WTC11 (cell line): ENCODE data around the gene FCN1. TPM values are rescaled to one million over a fixed set of nuclear protein-coding genes. Genes with fewer than 3 reads are reported as not detected.

ENCODE experiments used
- ATAC-seq: fragments of 200-7000 bp; cut with Tn5 transposase; 2 replicates; pipeline ENCODE4 v1.10.0; 2021; ENCODE audit warnings: mild to moderate bottlenecking, moderate library complexity
- CTCF ChIA-PET: fragments of 300-600 bp; sonication (Branson Sonifier 250); formaldehyde crosslinking; loops from one replicate; lab custom pipeline; 2021; ENCODE audit warnings: antibody characterized with exemption; lab: Charles Lee
- POLR2A ChIA-PET: fragments of 350-600 bp; sonication (Branson Sonifier 250); formaldehyde crosslinking; loops from one replicate; lab custom pipeline; 2021; ENCODE audit warnings: antibody characterized with exemption; lab: Charles Lee
- DNase-seq: peaks from one replicate; pipeline ENCODE4 v3.0.0; 2021; ENCODE audit warnings: low spot score
- H3K27ac Mint-ChIP-seq: 2 replicates; pipeline ENCODE4 v1.8.0; 2021; ENCODE audit warnings: mixed read lengths
- H3K27me3 Mint-ChIP-seq: 2 replicates; pipeline ENCODE4 v1.8.0; 2021; ENCODE audit warnings: low read depth, mild to moderate bottlenecking, moderate library complexity, mixed read lengths
- H3K36me3 Mint-ChIP-seq: 2 replicates; pipeline ENCODE4 v1.8.0; 2021; ENCODE audit warnings: mixed read lengths
- H3K4me1 Mint-ChIP-seq: 2 replicates; pipeline ENCODE4 v1.8.0; 2022; ENCODE audit warnings: mixed read lengths
- H3K4me3 Mint-ChIP-seq: 2 replicates; pipeline ENCODE4 v1.8.0; 2021; ENCODE audit warnings: mild to moderate bottlenecking, moderate library complexity, mixed read lengths
- H3K9me3 Mint-ChIP-seq: 2 replicates; pipeline ENCODE4 v1.8.0; 2021; ENCODE audit warnings: mixed read lengths
- CBFB ChIP-seq: sonication (generic); formaldehyde crosslinking; IDR thresholded peaks from 2 replicates; pipeline ENCODE4 v1.8.1; 2022; ENCODE audit warnings: mild to moderate bottlenecking, low read depth, missing genetic modification reagents
- FOXJ3 ChIP-seq: sonication (generic); formaldehyde crosslinking; IDR thresholded peaks from 2 replicates; pipeline ENCODE4 v1.9.0; 2021; ENCODE audit warnings: missing genetic modification reagents, mild to moderate bottlenecking, borderline replicate concordance
- FOXK1 ChIP-seq: sonication (generic); formaldehyde crosslinking; IDR thresholded peaks from 2 replicates; pipeline ENCODE4 v1.8.0; 2022; ENCODE audit warnings: mild to moderate bottlenecking, moderate library complexity, missing genetic modification reagents
- MXD4 ChIP-seq: fragments of 250-450 bp; sonication (Bioruptor Pico); IDR thresholded peaks from 2 replicates; pipeline ENCODE4 v1.8.0; 2021; ENCODE audit warnings: mild to moderate bottlenecking, moderate library complexity, borderline replicate concordance
- TCF7 ChIP-seq: sonication (generic); formaldehyde crosslinking; IDR thresholded peaks from 2 replicates; pipeline ENCODE4 v1.8.0; 2022; ENCODE audit warnings: mild to moderate bottlenecking, low read depth, missing genetic modification reagents, moderate library complexity
- TEAD4 ChIP-seq: sonication (generic); formaldehyde crosslinking; IDR thresholded peaks from 2 replicates; pipeline ENCODE4 v1.8.0; 2022; ENCODE audit warnings: mild to moderate bottlenecking, missing genetic modification reagents
- ZNF317 ChIP-seq: sonication (generic); formaldehyde crosslinking; IDR thresholded peaks from 2 replicates; pipeline ENCODE4 v1.8.1; 2023; ENCODE audit warnings: low read depth, mild to moderate bottlenecking, moderate library complexity, missing genetic modification reagents, borderline replicate concordance
- total RNA-seq: library from RNA; stranded (reverse); gene quantifications from 3 replicates; pipeline ENCODE4 v1.2.3, GENCODE V29; 2021
- TF ChIP-seq, protein P1 (sequence below): sonication (generic); formaldehyde crosslinking; IDR thresholded peaks from 2 replicates; pipeline ENCODE4 v1.8.0; 2023; ENCODE audit warnings: mild to moderate bottlenecking, missing genetic modification reagents
- TF ChIP-seq, protein P2 (sequence below): sonication (generic); formaldehyde crosslinking; IDR thresholded peaks from 2 replicates; pipeline ENCODE4 v1.8.0; 2023; ENCODE audit warnings: missing genetic modification reagents, mild to moderate bottlenecking, borderline replicate concordance
- TF ChIP-seq, protein P3 (sequence below): fragments of 250-450 bp; sonication (Bioruptor Pico); IDR thresholded peaks from 2 replicates; pipeline ENCODE4 v1.9.0; 2021; ENCODE audit warnings: mild to moderate bottlenecking
- TF ChIP-seq, protein P4 (sequence below): sonication (generic); formaldehyde crosslinking; conservative IDR thresholded peaks from 2 replicates; pipeline ENCODE4 v1.8.1; 2023; ENCODE audit warnings: mild to moderate bottlenecking, low read depth, missing genetic modification reagents, moderate library complexity
- TF ChIP-seq, protein P5 (sequence below): fragments of 250-450 bp; sonication (Bioruptor Pico); IDR thresholded peaks from 2 replicates; pipeline ENCODE4 v2.1.2; 2022; ENCODE audit warnings: mild to moderate bottlenecking, moderate library complexity

The FCN1 gene
- total RNA-seq, 1 experiment from 2014 or later: not detected

DNA sequence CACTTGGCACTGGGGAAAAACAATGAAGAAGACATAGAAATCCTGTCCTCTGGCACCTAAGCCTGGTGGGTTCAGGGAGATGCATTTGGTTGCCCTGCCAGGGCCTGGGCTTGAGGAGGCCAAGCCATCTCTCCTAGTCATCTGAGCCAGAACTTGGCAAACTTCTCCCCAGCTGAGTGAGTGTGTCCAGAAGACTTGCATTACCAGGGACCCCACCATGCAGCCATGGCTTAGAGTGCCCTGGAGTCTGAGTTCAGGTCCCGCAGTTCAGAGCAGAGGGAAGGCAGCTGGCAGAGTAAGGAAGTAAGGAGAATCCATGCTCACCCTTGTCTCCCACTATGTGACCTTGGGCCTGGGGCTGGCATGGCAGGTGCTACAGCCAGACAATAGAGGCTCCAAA lies 37.4 kb upstream of the FCN1 start (continued):
- TF ChIP-seq, protein P1, sequence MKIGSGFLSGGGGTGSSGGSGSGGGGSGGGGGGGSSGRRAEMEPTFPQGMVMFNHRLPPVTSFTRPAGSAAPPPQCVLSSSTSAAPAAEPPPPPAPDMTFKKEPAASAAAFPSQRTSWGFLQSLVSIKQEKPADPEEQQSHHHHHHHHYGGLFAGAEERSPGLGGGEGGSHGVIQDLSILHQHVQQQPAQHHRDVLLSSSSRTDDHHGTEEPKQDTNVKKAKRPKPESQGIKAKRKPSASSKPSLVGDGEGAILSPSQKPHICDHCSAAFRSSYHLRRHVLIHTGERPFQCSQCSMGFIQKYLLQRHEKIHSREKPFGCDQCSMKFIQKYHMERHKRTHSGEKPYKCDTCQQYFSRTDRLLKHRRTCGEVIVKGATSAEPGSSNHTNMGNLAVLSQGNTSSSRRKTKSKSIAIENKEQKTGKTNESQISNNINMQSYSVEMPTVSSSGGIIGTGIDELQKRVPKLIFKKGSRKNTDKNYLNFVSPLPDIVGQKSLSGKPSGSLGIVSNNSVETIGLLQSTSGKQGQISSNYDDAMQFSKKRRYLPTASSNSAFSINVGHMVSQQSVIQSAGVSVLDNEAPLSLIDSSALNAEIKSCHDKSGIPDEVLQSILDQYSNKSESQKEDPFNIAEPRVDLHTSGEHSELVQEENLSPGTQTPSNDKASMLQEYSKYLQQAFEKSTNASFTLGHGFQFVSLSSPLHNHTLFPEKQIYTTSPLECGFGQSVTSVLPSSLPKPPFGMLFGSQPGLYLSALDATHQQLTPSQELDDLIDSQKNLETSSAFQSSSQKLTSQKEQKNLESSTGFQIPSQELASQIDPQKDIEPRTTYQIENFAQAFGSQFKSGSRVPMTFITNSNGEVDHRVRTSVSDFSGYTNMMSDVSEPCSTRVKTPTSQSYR (CRISPR knock-in tag): no peak

DNA sequence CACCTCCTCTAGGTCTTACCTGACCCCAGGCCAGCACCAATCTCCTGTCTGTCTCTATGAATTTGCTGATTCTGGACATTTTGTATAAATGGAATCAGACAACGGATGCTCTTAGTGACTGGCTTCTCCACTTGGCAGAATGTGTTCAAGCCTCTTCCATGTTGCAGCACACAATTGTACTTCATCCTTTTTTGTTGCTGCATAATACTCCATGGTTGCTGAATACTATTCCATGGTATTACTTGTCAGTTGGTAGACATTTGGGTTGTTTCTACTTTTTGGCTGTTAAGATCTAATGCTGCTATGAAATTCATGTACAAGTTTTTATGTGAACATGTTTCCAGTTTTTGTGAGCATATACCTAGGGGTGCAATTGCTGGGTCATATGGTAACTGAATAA lies 34.3 kb upstream of the FCN1 start:
- no peak overlapping the region for H3K27ac Mint-ChIP-seq
- no peak for DNase-seq
- no peaks in the 10 kb centered on the region for H3K27me3 Mint-ChIP-seq
- TF ChIP-seq, protein P2, sequence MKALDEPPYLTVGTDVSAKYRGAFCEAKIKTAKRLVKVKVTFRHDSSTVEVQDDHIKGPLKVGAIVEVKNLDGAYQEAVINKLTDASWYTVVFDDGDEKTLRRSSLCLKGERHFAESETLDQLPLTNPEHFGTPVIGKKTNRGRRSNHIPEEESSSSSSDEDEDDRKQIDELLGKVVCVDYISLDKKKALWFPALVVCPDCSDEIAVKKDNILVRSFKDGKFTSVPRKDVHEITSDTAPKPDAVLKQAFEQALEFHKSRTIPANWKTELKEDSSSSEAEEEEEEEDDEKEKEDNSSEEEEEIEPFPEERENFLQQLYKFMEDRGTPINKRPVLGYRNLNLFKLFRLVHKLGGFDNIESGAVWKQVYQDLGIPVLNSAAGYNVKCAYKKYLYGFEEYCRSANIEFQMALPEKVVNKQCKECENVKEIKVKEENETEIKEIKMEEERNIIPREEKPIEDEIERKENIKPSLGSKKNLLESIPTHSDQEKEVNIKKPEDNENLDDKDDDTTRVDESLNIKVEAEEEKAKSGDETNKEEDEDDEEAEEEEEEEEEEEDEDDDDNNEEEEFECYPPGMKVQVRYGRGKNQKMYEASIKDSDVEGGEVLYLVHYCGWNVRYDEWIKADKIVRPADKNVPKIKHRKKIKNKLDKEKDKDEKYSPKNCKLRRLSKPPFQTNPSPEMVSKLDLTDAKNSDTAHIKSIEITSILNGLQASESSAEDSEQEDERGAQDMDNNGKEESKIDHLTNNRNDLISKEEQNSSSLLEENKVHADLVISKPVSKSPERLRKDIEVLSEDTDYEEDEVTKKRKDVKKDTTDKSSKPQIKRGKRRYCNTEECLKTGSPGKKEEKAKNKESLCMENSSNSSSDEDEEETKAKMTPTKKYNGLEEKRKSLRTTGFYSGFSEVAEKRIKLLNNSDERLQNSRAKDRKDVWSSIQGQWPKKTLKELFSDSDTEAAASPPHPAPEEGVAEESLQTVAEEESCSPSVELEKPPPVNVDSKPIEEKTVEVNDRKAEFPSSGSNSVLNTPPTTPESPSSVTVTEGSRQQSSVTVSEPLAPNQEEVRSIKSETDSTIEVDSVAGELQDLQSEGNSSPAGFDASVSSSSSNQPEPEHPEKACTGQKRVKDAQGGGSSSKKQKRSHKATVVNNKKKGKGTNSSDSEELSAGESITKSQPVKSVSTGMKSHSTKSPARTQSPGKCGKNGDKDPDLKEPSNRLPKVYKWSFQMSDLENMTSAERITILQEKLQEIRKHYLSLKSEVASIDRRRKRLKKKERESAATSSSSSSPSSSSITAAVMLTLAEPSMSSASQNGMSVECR (CRISPR knock-in tag): no peak
- TF ChIP-seq TCF7 (CRISPR knock-in tag) (no peak), ZNF317 (no peak), FOXK1 (CRISPR knock-in tag) (no peak), CBFB (no peak), MXD4 (CRISPR knock-in tag) (no peak), TEAD4 (CRISPR knock-in tag) (no peak), FOXJ3 (CRISPR knock-in tag) (no peak)
- TF ChIP-seq, protein P3, sequence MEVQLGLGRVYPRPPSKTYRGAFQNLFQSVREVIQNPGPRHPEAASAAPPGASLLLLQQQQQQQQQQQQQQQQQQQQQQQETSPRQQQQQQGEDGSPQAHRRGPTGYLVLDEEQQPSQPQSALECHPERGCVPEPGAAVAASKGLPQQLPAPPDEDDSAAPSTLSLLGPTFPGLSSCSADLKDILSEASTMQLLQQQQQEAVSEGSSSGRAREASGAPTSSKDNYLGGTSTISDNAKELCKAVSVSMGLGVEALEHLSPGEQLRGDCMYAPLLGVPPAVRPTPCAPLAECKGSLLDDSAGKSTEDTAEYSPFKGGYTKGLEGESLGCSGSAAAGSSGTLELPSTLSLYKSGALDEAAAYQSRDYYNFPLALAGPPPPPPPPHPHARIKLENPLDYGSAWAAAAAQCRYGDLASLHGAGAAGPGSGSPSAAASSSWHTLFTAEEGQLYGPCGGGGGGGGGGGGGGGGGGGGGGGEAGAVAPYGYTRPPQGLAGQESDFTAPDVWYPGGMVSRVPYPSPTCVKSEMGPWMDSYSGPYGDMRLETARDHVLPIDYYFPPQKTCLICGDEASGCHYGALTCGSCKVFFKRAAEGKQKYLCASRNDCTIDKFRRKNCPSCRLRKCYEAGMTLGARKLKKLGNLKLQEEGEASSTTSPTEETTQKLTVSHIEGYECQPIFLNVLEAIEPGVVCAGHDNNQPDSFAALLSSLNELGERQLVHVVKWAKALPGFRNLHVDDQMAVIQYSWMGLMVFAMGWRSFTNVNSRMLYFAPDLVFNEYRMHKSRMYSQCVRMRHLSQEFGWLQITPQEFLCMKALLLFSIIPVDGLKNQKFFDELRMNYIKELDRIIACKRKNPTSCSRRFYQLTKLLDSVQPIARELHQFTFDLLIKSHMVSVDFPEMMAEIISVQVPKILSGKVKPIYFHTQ (CRISPR knock-in tag): no peak
- TF ChIP-seq, protein P4, sequence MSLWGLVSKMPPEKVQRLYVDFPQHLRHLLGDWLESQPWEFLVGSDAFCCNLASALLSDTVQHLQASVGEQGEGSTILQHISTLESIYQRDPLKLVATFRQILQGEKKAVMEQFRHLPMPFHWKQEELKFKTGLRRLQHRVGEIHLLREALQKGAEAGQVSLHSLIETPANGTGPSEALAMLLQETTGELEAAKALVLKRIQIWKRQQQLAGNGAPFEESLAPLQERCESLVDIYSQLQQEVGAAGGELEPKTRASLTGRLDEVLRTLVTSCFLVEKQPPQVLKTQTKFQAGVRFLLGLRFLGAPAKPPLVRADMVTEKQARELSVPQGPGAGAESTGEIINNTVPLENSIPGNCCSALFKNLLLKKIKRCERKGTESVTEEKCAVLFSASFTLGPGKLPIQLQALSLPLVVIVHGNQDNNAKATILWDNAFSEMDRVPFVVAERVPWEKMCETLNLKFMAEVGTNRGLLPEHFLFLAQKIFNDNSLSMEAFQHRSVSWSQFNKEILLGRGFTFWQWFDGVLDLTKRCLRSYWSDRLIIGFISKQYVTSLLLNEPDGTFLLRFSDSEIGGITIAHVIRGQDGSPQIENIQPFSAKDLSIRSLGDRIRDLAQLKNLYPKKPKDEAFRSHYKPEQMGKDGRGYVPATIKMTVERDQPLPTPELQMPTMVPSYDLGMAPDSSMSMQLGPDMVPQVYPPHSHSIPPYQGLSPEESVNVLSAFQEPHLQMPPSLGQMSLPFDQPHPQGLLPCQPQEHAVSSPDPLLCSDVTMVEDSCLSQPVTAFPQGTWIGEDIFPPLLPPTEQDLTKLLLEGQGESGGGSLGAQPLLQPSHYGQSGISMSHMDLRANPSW (CRISPR knock-in tag): no peak
- TF ChIP-seq, protein P5, sequence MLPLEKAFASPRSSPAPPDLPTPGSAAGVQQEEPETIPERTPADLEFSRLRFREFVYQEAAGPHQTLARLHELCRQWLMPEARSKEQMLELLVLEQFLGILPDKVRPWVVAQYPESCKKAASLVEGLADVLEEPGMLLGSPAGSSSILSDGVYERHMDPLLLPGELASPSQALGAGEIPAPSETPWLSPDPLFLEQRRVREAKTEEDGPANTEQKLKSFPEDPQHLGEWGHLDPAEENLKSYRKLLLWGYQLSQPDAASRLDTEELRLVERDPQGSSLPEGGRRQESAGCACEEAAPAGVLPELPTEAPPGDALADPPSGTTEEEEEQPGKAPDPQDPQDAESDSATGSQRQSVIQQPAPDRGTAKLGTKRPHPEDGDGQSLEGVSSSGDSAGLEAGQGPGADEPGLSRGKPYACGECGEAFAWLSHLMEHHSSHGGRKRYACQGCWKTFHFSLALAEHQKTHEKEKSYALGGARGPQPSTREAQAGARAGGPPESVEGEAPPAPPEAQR (CRISPR knock-in tag): no peak
- CTCF ChIA-PET: interaction anchor here (1.2 kb wide), 1 partner anchor 173 kb away, joined by 3 read pairs; no protein-coding TSS in a partner anchor
- no peak overlapping the region for H3K4me3 Mint-ChIP-seq
- H3K36me3 Mint-ChIP-seq: 0 out of 2 replicates have a peak, but pooled peaks cover 3% of the 10 kb centered on the region
- no peaks in the 10 kb centered on the region for H3K4me1 Mint-ChIP-seq
- peaks cover 19% of the 10 kb centered on the region for H3K9me3 Mint-ChIP-seq
- POLR2A ChIA-PET: no interaction called here
- no peak for ATAC-seq
